ENCODE results near the gene SLC44A4. TPM values are rescaled to one million over a fixed set of nuclear protein-coding genes. Genes with fewer than 3 reads are reported as not detected.
A peak's percentile ranks its signal among the peaks of the same experiment; 100 is the strongest.
"Not testable (repeated sequence)": the region's sequence is repeated elsewhere in the genome, so short reads cannot be mapped to it uniquely, and the experiment has no call there.

The SLC44A4 gene
- total RNA-seq, 1 donor from 2014 or later: 0.23 TPM

GRCh38 chr6:31908791-31909190 lies 30.0 kb upstream of the SLC44A4 start:
- H3K4me2 ChIP-seq (ENCODE audit: low read length): no peak overlapping the region
- no peak for FAIRE-seq
- TF ChIP-seq EZH2 (IDR thresholded peaks at IDR 0.05; ENCODE audit: insufficient read depth, low read length) (no peak), CTCF (IDR thresholded peaks at IDR 0.05; ENCODE audit: insufficient read depth, low read depth, low read length) (no peak)
- no peak overlapping the region for H2AFZ ChIP-seq (ENCODE audit: low read depth, low read length)
- no peaks in the 10 kb centered on the region for H3K36me3 Mint-ChIP-seq (ENCODE audit: low read depth, unreplicated experiment)
- no peaks in the 10 kb centered on the region for H3K9me3 Mint-ChIP-seq (ENCODE audit: unreplicated experiment)
- no peaks in the 10 kb centered on the region for H3K9me3 ChIP-seq (ENCODE audit: insufficient read depth, low read depth, low read length)
- H3K27ac Mint-ChIP-seq (ENCODE audit: unreplicated experiment): no peak overlapping the region
- DNase-seq (ENCODE audit: low read depth): peak; percentile 56
- no peaks in the 10 kb centered on the region for H4K20me1 ChIP-seq (ENCODE audit: insufficient read depth, low read length)
- H3K9ac ChIP-seq (ENCODE audit: low read length): no peak overlapping the region
- peaks cover 6% of the 10 kb centered on the region for H3K4me1 ChIP-seq (ENCODE audit: insufficient read depth, low read length)
- H3K4me1 Mint-ChIP-seq (ENCODE audit: low read depth, unreplicated experiment): peaks cover 1% of the 10 kb centered on the region
- no peak overlapping the region for H3K4me3 Mint-ChIP-seq (ENCODE audit: unreplicated experiment)
- H3K4me3 ChIP-seq (ENCODE audit: insufficient read depth, low read depth, low read length): no peak overlapping the region
- no peaks in the 10 kb centered on the region for H3K36me3 ChIP-seq (ENCODE audit: insufficient read depth, low read length)
- no peaks in the 10 kb centered on the region for H3K79me2 ChIP-seq (ENCODE audit: insufficient read depth, low read length)
- no peaks in the 10 kb centered on the region for H3K27me3 ChIP-seq (ENCODE audit: insufficient read depth, low read length)
- H3K27me3 Mint-ChIP-seq (ENCODE audit: low read depth, unreplicated experiment): peaks cover 9% of the 10 kb centered on the region
- no peak overlapping the region for H3K27ac ChIP-seq (ENCODE audit: low read depth, low read length)

GRCh38 chr6:31908255-31908654 lies 29.5 kb upstream of the SLC44A4 start:
- H3K9ac ChIP-seq (ENCODE audit: low read length); H3K9me3 Mint-ChIP-seq (ENCODE audit: unreplicated experiment); H3K27me3 ChIP-seq (ENCODE audit: insufficient read depth, low read length); H3K36me3 Mint-ChIP-seq (ENCODE audit: low read depth, unreplicated experiment); H3K27me3 Mint-ChIP-seq (ENCODE audit: low read depth, unreplicated experiment); H3K4me1 Mint-ChIP-seq (ENCODE audit: low read depth, unreplicated experiment); H2AFZ ChIP-seq (ENCODE audit: low read depth, low read length); FAIRE-seq; H3K9me3 ChIP-seq (ENCODE audit: insufficient read depth, low read depth, low read length); H3K36me3 ChIP-seq (ENCODE audit: insufficient read depth, low read length); H3K27ac Mint-ChIP-seq (ENCODE audit: unreplicated experiment); H3K79me2 ChIP-seq (ENCODE audit: insufficient read depth, low read length); H4K20me1 ChIP-seq (ENCODE audit: insufficient read depth, low read length); H3K27ac ChIP-seq (ENCODE audit: low read depth, low read length); H3K4me2 ChIP-seq (ENCODE audit: low read length); H3K4me3 Mint-ChIP-seq (ENCODE audit: unreplicated experiment); H3K4me3 ChIP-seq (ENCODE audit: insufficient read depth, low read depth, low read length); H3K4me1 ChIP-seq (ENCODE audit: insufficient read depth, low read length); DNase-seq (ENCODE audit: low read depth): not testable (repeated sequence)

GRCh38 chr6:31907158-31907813 lies 28.5 kb upstream of the SLC44A4 start:
- TF ChIP-seq EZH2 (IDR thresholded peaks at IDR 0.05; ENCODE audit: insufficient read depth, low read length) (no peak), CTCF (IDR thresholded peaks at IDR 0.05; ENCODE audit: insufficient read depth, low read depth, low read length) (no peak)
- Mint-ChIP-seq H3K36me3 (ENCODE audit: low read depth, unreplicated experiment) (no peaks in the 10 kb centered on the region), H3K4me3 (ENCODE audit: unreplicated experiment) (no peak overlapping the region), H3K27me3 (ENCODE audit: low read depth, unreplicated experiment) (peaks cover 9% of the 10 kb centered on the region), H3K4me1 (ENCODE audit: low read depth, unreplicated experiment) (peaks cover 3% of the 10 kb centered on the region), H3K27ac (ENCODE audit: unreplicated experiment) (no peak overlapping the region), H3K9me3 (ENCODE audit: unreplicated experiment) (no peaks in the 10 kb centered on the region)
- Histone ChIP-seq H3K4me2 (ENCODE audit: low read length) (no peak overlapping the region), H3K4me1 (ENCODE audit: insufficient read depth, low read length) (peaks cover 6% of the 10 kb centered on the region), H3K27ac (ENCODE audit: low read depth, low read length) (no peak overlapping the region), H3K9ac (ENCODE audit: low read length) (no peak overlapping the region), H3K79me2 (ENCODE audit: insufficient read depth, low read length) (no peaks in the 10 kb centered on the region), H3K27me3 (ENCODE audit: insufficient read depth, low read length) (no peaks in the 10 kb centered on the region), H2AFZ (ENCODE audit: low read depth, low read length) (no peak overlapping the region), H4K20me1 (ENCODE audit: insufficient read depth, low read length) (no peaks in the 10 kb centered on the region), H3K4me3 (ENCODE audit: insufficient read depth, low read depth, low read length) (no peak overlapping the region), H3K36me3 (ENCODE audit: insufficient read depth, low read length) (no peaks in the 10 kb centered on the region), H3K9me3 (ENCODE audit: insufficient read depth, low read depth, low read length) (no peaks in the 10 kb centered on the region)
- DNase-seq (ENCODE audit: low read depth): peak; percentile 78
- no peak for FAIRE-seq

GRCh38 chr6:31906727-31907126 lies 27.9 kb upstream of the SLC44A4 start:
- not testable (repeated sequence) for H3K9ac ChIP-seq (ENCODE audit: low read length); H3K4me1 ChIP-seq (ENCODE audit: insufficient read depth, low read length); DNase-seq (ENCODE audit: low read depth); H3K27me3 ChIP-seq (ENCODE audit: insufficient read depth, low read length); H3K9me3 ChIP-seq (ENCODE audit: insufficient read depth, low read depth, low read length); H3K27ac ChIP-seq (ENCODE audit: low read depth, low read length); H3K9me3 Mint-ChIP-seq (ENCODE audit: unreplicated experiment); H2AFZ ChIP-seq (ENCODE audit: low read depth, low read length); H3K4me3 Mint-ChIP-seq (ENCODE audit: unreplicated experiment); H3K4me1 Mint-ChIP-seq (ENCODE audit: low read depth, unreplicated experiment); H3K79me2 ChIP-seq (ENCODE audit: insufficient read depth, low read length); H3K27me3 Mint-ChIP-seq (ENCODE audit: low read depth, unreplicated experiment); H3K36me3 Mint-ChIP-seq (ENCODE audit: low read depth, unreplicated experiment); H4K20me1 ChIP-seq (ENCODE audit: insufficient read depth, low read length); H3K27ac Mint-ChIP-seq (ENCODE audit: unreplicated experiment); FAIRE-seq; H3K36me3 ChIP-seq (ENCODE audit: insufficient read depth, low read length); H3K4me2 ChIP-seq (ENCODE audit: low read length); H3K4me3 ChIP-seq (ENCODE audit: insufficient read depth, low read depth, low read length)

Measured in astrocyte (in vitro differentiated cells and primary cell).